HEK293 (cell line): Measurements from ENCODE around the gene ZNF284.

Source experiments
- CTCF ChIP-seq: fragments of 450-650 bp; formaldehyde crosslinking; IDR thresholded peaks from 2 replicates; pipeline ENCODE4 v1.5.1; 2016; ENCODE audit warnings: missing biosample characterization, missing genetic modification characterization
- GLIS1 ChIP-seq: fragments of 450-650 bp; formaldehyde crosslinking; IDR thresholded peaks from 2 replicates; pipeline ENCODE4 v1.5.1; 2016; ENCODE audit warnings: missing biosample characterization, missing genetic modification characterization
- KLF9 ChIP-seq: fragments of 450-650 bp; formaldehyde crosslinking; IDR thresholded peaks from 2 replicates; pipeline ENCODE4 v1.5.1; 2016; ENCODE audit warnings: missing biosample characterization, missing genetic modification characterization, low read depth
- MYNN ChIP-seq: fragments of 450-650 bp; formaldehyde crosslinking; IDR thresholded peaks from 2 replicates; pipeline ENCODE4 v1.5.1; 2016; ENCODE audit warnings: missing biosample characterization, missing genetic modification characterization, borderline replicate concordance
- OVOL3 ChIP-seq: fragments of 450-650 bp; formaldehyde crosslinking; IDR thresholded peaks from 2 replicates; pipeline ENCODE4 v1.5.1; 2016; ENCODE audit warnings: missing biosample characterization, missing genetic modification characterization
- RBAK ChIP-seq: fragments of 450-650 bp; formaldehyde crosslinking; IDR thresholded peaks from 2 replicates; pipeline ENCODE4 v1.5.1; 2016; ENCODE audit warnings: missing biosample characterization, missing genetic modification characterization
- REPIN1 ChIP-seq: fragments of 450-650 bp; formaldehyde crosslinking; IDR thresholded peaks from 2 replicates; pipeline ENCODE4 v1.5.1; 2017; ENCODE audit warnings: missing biosample characterization, missing genetic modification characterization, low read depth
- SALL2 ChIP-seq: fragments of 450-650 bp; formaldehyde crosslinking; IDR thresholded peaks from 2 replicates; pipeline ENCODE4 v1.5.0; 2017; ENCODE audit warnings: missing biosample characterization, mild to moderate bottlenecking, missing genetic modification characterization, borderline replicate concordance
- YY1 ChIP-seq: fragments of 450-650 bp; formaldehyde crosslinking; IDR thresholded peaks from 2 replicates; pipeline ENCODE4 v1.5.1; 2018; ENCODE audit warnings: missing biosample characterization, missing genetic modification characterization
- ZBTB17 ChIP-seq: fragments of 450-650 bp; formaldehyde crosslinking; IDR thresholded peaks from 2 replicates; pipeline ENCODE4 v1.5.1; 2016; ENCODE audit warnings: missing biosample characterization, missing genetic modification characterization
- ZBTB48 ChIP-seq: fragments of 450-650 bp; formaldehyde crosslinking; IDR thresholded peaks from 2 replicates; pipeline ENCODE4 v1.5.1; 2016; ENCODE audit warnings: missing biosample characterization, missing genetic modification characterization
- ZNF10 ChIP-seq: fragments of 450-650 bp; formaldehyde crosslinking; IDR thresholded peaks from 2 replicates; pipeline ENCODE4 v1.5.1; 2017; ENCODE audit warnings: missing biosample characterization, missing genetic modification characterization
- ZNF155 ChIP-seq: fragments of 450-650 bp; formaldehyde crosslinking; IDR thresholded peaks from 2 replicates; pipeline ENCODE4 v1.5.1; 2016; ENCODE audit warnings: missing biosample characterization, missing genetic modification characterization
- ZNF202 ChIP-seq: fragments of 450-650 bp; formaldehyde crosslinking; IDR thresholded peaks from 2 replicates; pipeline ENCODE4 v1.5.1; 2016; ENCODE audit warnings: missing biosample characterization, missing genetic modification characterization, borderline replicate concordance
- ZNF214 ChIP-seq: fragments of 450-650 bp; formaldehyde crosslinking; IDR thresholded peaks from 2 replicates; pipeline ENCODE4 v1.5.1; 2017; ENCODE audit warnings: missing biosample characterization, mild to moderate bottlenecking, missing genetic modification characterization, borderline replicate concordance
- ZNF24 ChIP-seq: fragments of 450-650 bp; formaldehyde crosslinking; IDR thresholded peaks from 2 replicates; pipeline ENCODE4 v1.5.1; 2016; ENCODE audit warnings: missing biosample characterization, missing genetic modification characterization
- ZNF335 ChIP-seq: fragments of 450-650 bp; formaldehyde crosslinking; conservative IDR thresholded peaks from 2 replicates; pipeline ENCODE4 v1.5.1; 2016; ENCODE audit warnings: missing biosample characterization, missing genetic modification characterization
- ZNF362 ChIP-seq: fragments of 450-650 bp; formaldehyde crosslinking; IDR thresholded peaks from 2 replicates; pipeline ENCODE4 v1.5.1; 2016; ENCODE audit warnings: missing biosample characterization, missing genetic modification characterization
- ZNF366 ChIP-seq: fragments of 450-650 bp; formaldehyde crosslinking; conservative IDR thresholded peaks from 2 replicates; pipeline ENCODE4 v1.5.1; 2016; ENCODE audit warnings: missing biosample characterization, missing genetic modification characterization
- ZNF391 ChIP-seq: fragments of 450-650 bp; formaldehyde crosslinking; IDR thresholded peaks from 2 replicates; pipeline ENCODE4 v1.5.1; 2016; ENCODE audit warnings: low read depth, missing biosample characterization, missing genetic modification characterization, borderline replicate concordance
- ZNF404 ChIP-seq: fragments of 450-650 bp; formaldehyde crosslinking; IDR thresholded peaks from 2 replicates; pipeline ENCODE4 v1.5.1; 2017; ENCODE audit warnings: missing biosample characterization, missing genetic modification characterization
- ZNF501 ChIP-seq: fragments of 450-650 bp; formaldehyde crosslinking; IDR thresholded peaks from 2 replicates; pipeline ENCODE4 v1.5.1; 2016; ENCODE audit warnings: missing biosample characterization, missing genetic modification characterization
- ZNF510 ChIP-seq: fragments of 450-650 bp; formaldehyde crosslinking; IDR thresholded peaks from 2 replicates; pipeline ENCODE4 v1.5.1; 2018; ENCODE audit warnings: mild to moderate bottlenecking, missing genetic modification characterization, missing biosample characterization; ENCODE audit not compliant: insufficient replicate concordance
- ZNF514 ChIP-seq: fragments of 450-650 bp; formaldehyde crosslinking; IDR thresholded peaks from 2 replicates; pipeline ENCODE4 v1.5.1; 2016; ENCODE audit warnings: missing biosample characterization, missing genetic modification characterization
- ZNF521 ChIP-seq: fragments of 450-650 bp; formaldehyde crosslinking; IDR thresholded peaks from 2 replicates; pipeline ENCODE4 v1.5.1; 2017; ENCODE audit warnings: missing biosample characterization, mild to moderate bottlenecking, missing genetic modification characterization
- ZNF548 ChIP-seq: fragments of 450-650 bp; formaldehyde crosslinking; IDR thresholded peaks from 2 replicates; pipeline ENCODE4 v1.5.1; 2016; ENCODE audit warnings: missing biosample characterization, missing genetic modification characterization
- ZNF549 ChIP-seq: fragments of 450-650 bp; IDR thresholded peaks from 2 replicates; pipeline ENCODE4 v1.5.1; 2018; ENCODE audit warnings: missing biosample characterization, missing genetic modification characterization, mild to moderate bottlenecking, inconsistent platforms, moderate library complexity
- ZNF558 ChIP-seq: fragments of 450-650 bp; formaldehyde crosslinking; IDR thresholded peaks from 2 replicates; pipeline ENCODE4 v1.5.1; 2016; ENCODE audit warnings: missing biosample characterization, missing genetic modification characterization
- ZNF629 ChIP-seq: fragments of 450-650 bp; formaldehyde crosslinking; IDR thresholded peaks from 2 replicates; pipeline ENCODE4 v1.5.1; 2017; ENCODE audit warnings: missing biosample characterization, missing genetic modification characterization
- ZNF639 ChIP-seq: fragments of 450-650 bp; formaldehyde crosslinking; IDR thresholded peaks from 2 replicates; pipeline ENCODE4 v1.5.1; 2016; ENCODE audit warnings: missing biosample characterization, missing genetic modification characterization
- ZNF645 ChIP-seq: fragments of 450-650 bp; formaldehyde crosslinking; IDR thresholded peaks from 2 replicates; pipeline ENCODE4; 2016; ENCODE audit warnings: missing biosample characterization, missing genetic modification characterization
- ZNF664 ChIP-seq: fragments of 450-650 bp; formaldehyde crosslinking; IDR thresholded peaks from 2 replicates; pipeline ENCODE4 v1.5.1; 2016; ENCODE audit warnings: missing biosample characterization, missing genetic modification characterization
- ZNF704 ChIP-seq: fragments of 450-650 bp; formaldehyde crosslinking; IDR thresholded peaks from 2 replicates; pipeline ENCODE4 v1.5.1; 2016; ENCODE audit warnings: missing biosample characterization, missing genetic modification characterization
- ZNF776 ChIP-seq: fragments of 450-650 bp; formaldehyde crosslinking; IDR thresholded peaks from 2 replicates; pipeline ENCODE4 v1.5.0; 2017; ENCODE audit warnings: missing biosample characterization, missing genetic modification characterization, borderline replicate concordance
- ZNF777 ChIP-seq: fragments of 450-650 bp; formaldehyde crosslinking; IDR thresholded peaks from 2 replicates; pipeline ENCODE4 v1.5.1; 2017; ENCODE audit warnings: missing biosample characterization, missing genetic modification characterization, borderline replicate concordance
- ZSCAN23 ChIP-seq: fragments of 450-650 bp; formaldehyde crosslinking; IDR thresholded peaks from 2 replicates; pipeline ENCODE4 v1.5.1; 2016; ENCODE audit warnings: missing biosample characterization, missing genetic modification characterization

ZNF284 gene

GRCh38 chr19:44111910-44112463 lies 40.0 kb downstream of the ZNF284 start (continued):
- TF ChIP-seq ZNF629 (tag by site-specific recombination) = peak; percentile 89
- TF ChIP-seq ZNF777 (tag by site-specific recombination) = no peak
- no peak for TF ChIP-seq ZNF335 (tag by site-specific recombination)
- no peak for TF ChIP-seq ZNF521
- TF ChIP-seq ZNF202 (tag by site-specific recombination) = no peak
- no peak for TF ChIP-seq KLF9 (tag by site-specific recombination)
- no peak for TF ChIP-seq OVOL3 (tag by site-specific recombination)
- TF ChIP-seq REPIN1 (tag by site-specific recombination) = no peak
- no peak for TF ChIP-seq ZNF155
- TF ChIP-seq ZNF548 = no peak
- no peak for TF ChIP-seq ZNF501 (tag by site-specific recombination)
- no peak for TF ChIP-seq MYNN
- TF ChIP-seq ZBTB17 (tag by site-specific recombination) = peak; percentile 88
- no peak; the same call in 1 of the 2 replicates for TF ChIP-seq ZNF24 (tag by site-specific recombination)
- TF ChIP-seq ZNF214 = no peak; the same call in 1 of the 2 replicates
- TF ChIP-seq ZNF366 (tag by site-specific recombination) = 0 out of 2 replicates have a peak, but pooled peaks have one; percentile 57
- TF ChIP-seq CTCF (tag by site-specific recombination) = no peak
- TF ChIP-seq ZNF549 (tag by site-specific recombination) = no peak
- TF ChIP-seq ZNF362 (tag by site-specific recombination) = no peak
- peak; percentile 75 for TF ChIP-seq YY1
- TF ChIP-seq ZNF704 (tag by site-specific recombination) = no peak
- no peak for TF ChIP-seq ZNF776 (tag by site-specific recombination)
- TF ChIP-seq ZNF404 (tag by site-specific recombination) = no peak
- TF ChIP-seq ZNF510 (tag by site-specific recombination) = no peak
- TF ChIP-seq RBAK = no peak
- no peak; the same call in 1 of the 2 replicates for TF ChIP-seq ZNF664 (tag by site-specific recombination)
- TF ChIP-seq ZNF10 (tag by site-specific recombination) = no peak; the same call in 1 of the 2 replicates
- no peak; the same call in 1 of the 2 replicates for TF ChIP-seq ZNF558 (tag by site-specific recombination)
- no peak for TF ChIP-seq ZNF391
- no peak for TF ChIP-seq ZSCAN23
- TF ChIP-seq GLIS1 (tag by site-specific recombination) = no peak
- peak; percentile 70; the same call in 1 of the 2 replicates for TF ChIP-seq ZBTB48 (tag by site-specific recombination)
- TF ChIP-seq ZNF639 = no peak
- 0 out of 2 replicates have a peak, but pooled peaks have one; percentile 55 for TF ChIP-seq ZNF645 (tag by site-specific recombination)
- TF ChIP-seq ZNF514 (tag by site-specific recombination) = no peak
- TF ChIP-seq SALL2 (tag by site-specific recombination) = no peak
